ENCODE data around the gene CDH24.

DNA sequence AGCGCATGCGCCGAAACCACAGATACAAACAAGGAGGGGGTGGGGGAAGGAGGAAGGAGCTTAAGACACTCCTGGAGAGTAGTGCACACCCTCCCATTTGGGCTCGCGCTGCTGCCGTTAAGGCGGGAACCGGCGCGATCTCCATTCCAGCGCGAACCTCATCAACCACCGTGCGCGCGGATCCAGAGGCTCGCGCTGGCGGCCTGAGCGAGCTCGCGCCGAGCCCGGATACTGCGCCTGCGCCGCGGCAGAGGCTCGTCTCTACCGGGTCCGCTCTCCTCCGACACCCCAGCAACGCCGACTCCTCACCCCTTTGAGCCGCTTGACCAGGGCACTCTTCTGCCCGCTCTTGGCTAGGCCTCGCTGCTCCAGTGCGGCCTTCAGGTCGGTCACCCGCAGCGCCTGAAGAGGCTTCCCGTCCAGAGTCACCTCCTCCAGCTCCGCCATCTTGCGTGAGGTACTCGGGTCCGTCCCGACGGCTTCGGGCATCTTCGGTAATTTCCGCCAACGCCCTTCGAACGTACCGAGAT lies 37.4 kb upstream of the CDH24 start, which contains the start of gene ACIN1:
- TF ChIP-seq CTCF (conservative IDR thresholded peaks at IDR 0.05; ENCODE audit: low read depth, low read length) (no peak), CHD1 (IDR thresholded peaks at IDR 0.05; ENCODE audit: low read depth, low read length) (0 out of 2 replicates have a peak, but pooled peaks have one; percentile 72), RFX5 (IDR thresholded peaks at IDR 0.05; ENCODE audit: low read depth, low read length) (no peak), POLR2A (IDR thresholded peaks at IDR 0.05; ENCODE audit: low read depth, low read length) (peak; percentile 80), FOS (IDR thresholded peaks at IDR 0.05; ENCODE audit: low read depth, low read length) (no peak), RAD21 (IDR thresholded peaks at IDR 0.05; ENCODE audit: low read length) (no peak), MAFK (IDR thresholded peaks at IDR 0.05; ENCODE audit: low read depth, low read length) (no peak), SMC3 (IDR thresholded peaks at IDR 0.05; ENCODE audit: low read depth, low read length) (no peak)

Measured in IMR-90 (cell line).